A549 (cell line): Measurements from ENCODE around the gene NTRK2.

Experiments used
- CBX2 ChIP-seq: fragments of 200-600 bp; sonication (generic); IDR thresholded peaks from 2 replicates; pipeline ENCODE4 v1.6.1; 2016; ENCODE audit warnings: low read depth, mild to moderate bottlenecking, borderline replicate concordance
- EHMT2 ChIP-seq: fragments of 200-600 bp; sonication (generic); IDR thresholded peaks from 2 replicates; pipeline ENCODE4 v1.6.1; 2016; ENCODE audit warnings: antibody characterized with exemption, low read depth, mild to moderate bottlenecking, moderate library complexity
- ESRRA ChIP-seq: fragments of 150-350 bp; IDR thresholded peaks from 2 replicates; pipeline ENCODE4 v1.6.1; 2014; ENCODE audit warnings: mild to moderate bottlenecking, low read length, borderline replicate concordance
- KDM1A ChIP-seq: fragments of 200-600 bp; sonication (generic); IDR thresholded peaks from 2 replicates; pipeline ENCODE4 v1.6.1; 2016; ENCODE audit warnings: low read depth, mild to moderate bottlenecking
- POLR2A ChIP-seq: IDR thresholded peaks from 2 replicates; pipeline ENCODE4 v1.6.1; 2012; ENCODE audit warnings: mild to moderate bottlenecking, low read length
- TF ChIP-seq, protein P1 (sequence below): fragments of >200 bp; sonication (Bioruptor Twin); formaldehyde crosslinking; IDR thresholded peaks from 3 replicates; pipeline ENCODE4 v1.5.1; 2016
- TF ChIP-seq, protein P2 (sequence below): fragments of 450-650 bp; IDR thresholded peaks from 2 replicates; pipeline ENCODE4 v1.6.1; 2014; ENCODE audit warnings: antibody characterized with exemption
- TF ChIP-seq, protein P3 (sequence below): fragments of 200-600 bp; sonication (generic); IDR thresholded peaks from 2 replicates; pipeline ENCODE4 v1.6.1; 2016; ENCODE audit warnings: antibody characterized with exemption, mild to moderate bottlenecking, moderate library complexity

DNA sequence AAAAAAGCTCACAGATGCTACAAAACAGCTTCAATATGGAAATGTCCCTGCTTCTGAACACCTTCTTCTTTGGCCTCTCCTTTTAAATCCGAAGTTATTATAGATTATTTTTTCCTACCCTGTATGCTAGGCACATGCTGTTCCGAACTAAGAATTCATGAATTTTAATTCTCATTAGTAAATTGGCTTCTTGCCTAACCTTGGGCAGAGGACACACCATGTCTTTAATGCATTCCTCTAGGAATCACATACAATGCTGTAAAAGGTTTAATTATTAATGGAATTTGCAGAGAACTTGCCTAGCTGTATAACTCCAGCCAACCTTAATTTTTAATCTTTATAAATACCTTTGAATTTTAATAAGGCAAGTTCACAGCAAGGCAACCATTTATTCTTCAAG lies 234.4 kb downstream of the NTRK2 start:
- TF ChIP-seq EHMT2: no peak
- TF ChIP-seq, protein P1, sequence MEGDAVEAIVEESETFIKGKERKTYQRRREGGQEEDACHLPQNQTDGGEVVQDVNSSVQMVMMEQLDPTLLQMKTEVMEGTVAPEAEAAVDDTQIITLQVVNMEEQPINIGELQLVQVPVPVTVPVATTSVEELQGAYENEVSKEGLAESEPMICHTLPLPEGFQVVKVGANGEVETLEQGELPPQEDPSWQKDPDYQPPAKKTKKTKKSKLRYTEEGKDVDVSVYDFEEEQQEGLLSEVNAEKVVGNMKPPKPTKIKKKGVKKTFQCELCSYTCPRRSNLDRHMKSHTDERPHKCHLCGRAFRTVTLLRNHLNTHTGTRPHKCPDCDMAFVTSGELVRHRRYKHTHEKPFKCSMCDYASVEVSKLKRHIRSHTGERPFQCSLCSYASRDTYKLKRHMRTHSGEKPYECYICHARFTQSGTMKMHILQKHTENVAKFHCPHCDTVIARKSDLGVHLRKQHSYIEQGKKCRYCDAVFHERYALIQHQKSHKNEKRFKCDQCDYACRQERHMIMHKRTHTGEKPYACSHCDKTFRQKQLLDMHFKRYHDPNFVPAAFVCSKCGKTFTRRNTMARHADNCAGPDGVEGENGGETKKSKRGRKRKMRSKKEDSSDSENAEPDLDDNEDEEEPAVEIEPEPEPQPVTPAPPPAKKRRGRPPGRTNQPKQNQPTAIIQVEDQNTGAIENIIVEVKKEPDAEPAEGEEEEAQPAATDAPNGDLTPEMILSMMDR: no peak
- TF ChIP-seq ESRRA: no peak
- TF ChIP-seq CBX2: no peak
- TF ChIP-seq, protein P2, sequence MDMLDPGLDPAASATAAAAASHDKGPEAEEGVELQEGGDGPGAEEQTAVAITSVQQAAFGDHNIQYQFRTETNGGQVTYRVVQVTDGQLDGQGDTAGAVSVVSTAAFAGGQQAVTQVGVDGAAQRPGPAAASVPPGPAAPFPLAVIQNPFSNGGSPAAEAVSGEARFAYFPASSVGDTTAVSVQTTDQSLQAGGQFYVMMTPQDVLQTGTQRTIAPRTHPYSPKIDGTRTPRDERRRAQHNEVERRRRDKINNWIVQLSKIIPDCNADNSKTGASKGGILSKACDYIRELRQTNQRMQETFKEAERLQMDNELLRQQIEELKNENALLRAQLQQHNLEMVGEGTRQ: no peak
- TF ChIP-seq POLR2A: no peak
- TF ChIP-seq, protein P3, sequence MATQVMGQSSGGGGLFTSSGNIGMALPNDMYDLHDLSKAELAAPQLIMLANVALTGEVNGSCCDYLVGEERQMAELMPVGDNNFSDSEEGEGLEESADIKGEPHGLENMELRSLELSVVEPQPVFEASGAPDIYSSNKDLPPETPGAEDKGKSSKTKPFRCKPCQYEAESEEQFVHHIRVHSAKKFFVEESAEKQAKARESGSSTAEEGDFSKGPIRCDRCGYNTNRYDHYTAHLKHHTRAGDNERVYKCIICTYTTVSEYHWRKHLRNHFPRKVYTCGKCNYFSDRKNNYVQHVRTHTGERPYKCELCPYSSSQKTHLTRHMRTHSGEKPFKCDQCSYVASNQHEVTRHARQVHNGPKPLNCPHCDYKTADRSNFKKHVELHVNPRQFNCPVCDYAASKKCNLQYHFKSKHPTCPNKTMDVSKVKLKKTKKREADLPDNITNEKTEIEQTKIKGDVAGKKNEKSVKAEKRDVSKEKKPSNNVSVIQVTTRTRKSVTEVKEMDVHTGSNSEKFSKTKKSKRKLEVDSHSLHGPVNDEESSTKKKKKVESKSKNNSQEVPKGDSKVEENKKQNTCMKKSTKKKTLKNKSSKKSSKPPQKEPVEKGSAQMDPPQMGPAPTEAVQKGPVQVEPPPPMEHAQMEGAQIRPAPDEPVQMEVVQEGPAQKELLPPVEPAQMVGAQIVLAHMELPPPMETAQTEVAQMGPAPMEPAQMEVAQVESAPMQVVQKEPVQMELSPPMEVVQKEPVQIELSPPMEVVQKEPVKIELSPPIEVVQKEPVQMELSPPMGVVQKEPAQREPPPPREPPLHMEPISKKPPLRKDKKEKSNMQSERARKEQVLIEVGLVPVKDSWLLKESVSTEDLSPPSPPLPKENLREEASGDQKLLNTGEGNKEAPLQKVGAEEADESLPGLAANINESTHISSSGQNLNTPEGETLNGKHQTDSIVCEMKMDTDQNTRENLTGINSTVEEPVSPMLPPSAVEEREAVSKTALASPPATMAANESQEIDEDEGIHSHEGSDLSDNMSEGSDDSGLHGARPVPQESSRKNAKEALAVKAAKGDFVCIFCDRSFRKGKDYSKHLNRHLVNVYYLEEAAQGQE: no peak
- no peak for TF ChIP-seq KDM1A
